RWPE1 (cell line): Measurements from ENCODE around the gene UVSSA.

ENCODE experiments used
- CTCF ChIA-PET: fragments of 350-600 bp; sonication (Branson Sonifier 250); formaldehyde crosslinking; extraction: SDS; loops from one replicate; lab custom pipeline; 2021; lab: Yijun Ruan, JAX
- POLR2A ChIA-PET: fragments of 400-600 bp; formaldehyde crosslinking; extraction: SDS; loops from one replicate; lab custom pipeline; 2020; ENCODE audit warnings: antibody characterized with exemption; ENCODE audit not compliant: low non-redundant PET; lab: Yijun Ruan, JAX
- DNase-seq: peaks from one replicate; pipeline ENCODE4 v3.0.0; 2012; ENCODE audit warnings: low spot score
- H3K27ac ChIP-seq: fragments of 450-650 bp; 2 replicates; pipeline ENCODE4 v1.5.1; 2017
- CTCF ChIP-seq: fragments of 450-650 bp; conservative IDR thresholded peaks from 2 replicates; pipeline ENCODE4 v1.5.1; 2017; ENCODE audit warnings: low read depth, mild to moderate bottlenecking

Gene UVSSA

GRCh38 chr4:1337376-1337831 is 9.6 kb upstream of the UVSSA start:
- TF ChIP-seq CTCF = no peak
- ChIA-PET POLR2A (no interaction called here), CTCF (no interaction called here)
- peak overlapping the region; percentile 61 for H3K27ac ChIP-seq
- DNase-seq = no peak

- DNase-seq = no peak
- POLR2A ChIA-PET = no interaction called here
- CTCF ChIA-PET = no interaction called here
- peak overlapping the region; percentile 61 for H3K27ac ChIP-seq
- no peak for TF ChIP-seq CTCF
These were observed 8.9 kb upstream of the UVSSA start for GRCh38 chr4:1337951-1338751.

GRCh38 chr4:1338752-1339414 is 8.1 kb upstream of the UVSSA start:
- peak overlapping the region; percentile 61; the same call in 1 of the 2 replicates for H3K27ac ChIP-seq
- ChIA-PET CTCF (no interaction called here), POLR2A (no interaction called here)
- no peak for DNase-seq
- no peak for TF ChIP-seq CTCF

GRCh38 chr4:1339489-1339888 is 7.5 kb upstream of the UVSSA start:
- no peak overlapping the region; the same call in 1 of the 2 replicates for H3K27ac ChIP-seq
- TF ChIP-seq CTCF = no peak
- ChIA-PET CTCF (no interaction called here), POLR2A (no interaction called here)
- no peak for DNase-seq

- H3K27ac ChIP-seq = peak overlapping the region; percentile 22
- ChIA-PET CTCF (interaction anchor here (0.6 kb wide), 1 partner anchor 308 kb away, joined by 4 read pairs; no protein-coding TSS in a partner anchor), POLR2A (no interaction called here)
- no peak for DNase-seq
- TF ChIP-seq CTCF = no peak
These were observed 6.7 kb upstream of the UVSSA start for GRCh38 chr4:1340181-1340747.

GRCh38 chr4:1340861-1341260 is 6.1 kb upstream of the UVSSA start:
- ChIA-PET POLR2A (no interaction called here), CTCF (no interaction called here)
- peak overlapping the region; percentile 22 for H3K27ac ChIP-seq
- no peak for DNase-seq
- no peak for TF ChIP-seq CTCF
